Esophagus mucosa (tissue), 1 donor: Measurements from ENCODE around the gene GSDME. TPM values are rescaled to one million over a fixed set of nuclear protein-coding genes. Genes with fewer than 3 reads are reported as not detected.

Experiments used
- ATAC-seq: fragments of 200-7000 bp; cut with Tn5 transposase; one replicate; pipeline ENCODE4 v1.9.1; 2020
- total RNA-seq: library from RNA; stranded (reverse); gene quantifications from one replicate; pipeline ENCODE4 v1.2.4, GENCODE V29; 2023
- donor health status: DM: yes; HTN: yes; CAD: no.

The GSDME gene
- total RNA-seq, 1 donor from 2014 or later = 8.3 TPM

DNA sequence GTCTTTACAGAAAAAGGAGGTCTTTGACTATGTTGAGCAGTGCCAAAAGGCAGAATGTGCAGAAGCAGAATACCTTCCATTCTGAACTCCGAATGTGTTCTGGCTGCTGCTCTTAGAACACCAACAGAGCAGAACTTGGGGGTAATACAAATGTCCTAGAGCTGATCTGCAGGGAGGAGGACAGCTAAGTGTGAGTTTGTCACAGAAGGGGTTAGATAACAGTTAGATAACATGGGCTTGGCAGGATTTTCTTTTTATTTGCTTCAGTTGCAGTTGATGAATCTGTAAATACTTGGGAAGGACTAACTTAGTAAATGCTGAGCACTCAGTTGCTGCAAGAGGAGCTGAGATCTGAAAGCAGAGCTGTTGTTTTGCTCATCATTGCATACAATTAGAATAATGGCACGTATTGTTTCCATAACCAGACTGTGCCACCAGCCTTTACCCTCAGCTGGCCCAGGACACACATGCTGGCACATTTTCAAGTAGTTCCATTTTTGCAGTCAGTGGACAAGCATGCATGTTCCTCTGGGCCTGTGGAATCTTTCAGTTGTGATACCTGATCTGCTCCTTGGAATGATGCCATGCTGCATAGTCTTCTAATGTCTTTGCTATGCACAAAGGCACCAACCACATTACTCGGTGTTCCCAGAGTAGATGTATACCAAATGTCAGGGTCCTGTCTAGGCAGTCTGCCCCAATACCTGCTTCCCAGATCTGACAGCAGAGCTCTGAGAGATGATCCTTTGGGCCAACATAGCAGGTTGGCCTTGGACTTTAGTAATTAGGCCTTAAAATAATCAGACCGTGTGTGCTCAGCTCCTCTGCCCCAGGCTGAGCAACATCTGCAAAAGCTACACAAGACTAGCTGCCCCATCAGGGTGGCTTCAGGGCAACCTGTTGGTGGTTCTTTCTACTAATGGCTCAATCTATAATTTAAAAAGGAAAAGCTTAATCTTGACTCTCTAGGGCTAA lies 55.7 kb downstream of the GSDME start:
- no peak for ATAC-seq

DNA sequence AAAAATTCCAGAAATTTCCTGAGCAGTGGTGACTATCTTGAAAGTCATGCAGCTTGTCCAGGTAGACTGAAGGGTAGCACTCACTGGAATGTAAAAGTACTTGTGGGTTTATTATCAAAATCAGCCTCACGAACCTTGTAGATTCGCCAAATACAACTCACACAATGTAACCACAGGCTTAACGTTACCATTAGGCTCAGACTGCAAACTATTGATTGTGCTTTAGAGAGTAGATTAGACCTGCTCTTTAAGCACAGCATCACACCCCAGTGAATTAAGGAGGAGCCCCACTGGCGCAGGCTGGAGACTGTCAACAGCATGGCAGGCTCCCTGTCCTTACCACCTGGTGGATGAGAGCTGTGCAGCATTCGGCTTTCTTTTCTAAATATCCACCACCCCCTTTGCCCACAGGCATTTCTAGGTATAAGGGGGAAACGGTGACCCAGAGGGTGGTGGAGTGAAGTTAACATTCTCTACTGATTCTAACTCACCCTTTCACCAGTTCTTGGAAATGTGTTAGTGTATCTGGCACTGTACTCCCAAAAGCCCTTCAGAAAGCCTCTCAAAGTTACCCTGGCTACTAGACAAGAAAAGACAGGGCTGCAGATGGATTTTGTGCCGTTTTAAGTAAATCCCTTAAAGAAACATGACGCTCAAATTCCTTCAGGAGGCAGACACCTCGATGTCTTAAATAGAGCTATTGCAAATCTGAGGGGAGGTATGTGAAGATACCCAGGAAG lies 56.6 kb downstream of the GSDME start:
- ATAC-seq = no peak

DNA sequence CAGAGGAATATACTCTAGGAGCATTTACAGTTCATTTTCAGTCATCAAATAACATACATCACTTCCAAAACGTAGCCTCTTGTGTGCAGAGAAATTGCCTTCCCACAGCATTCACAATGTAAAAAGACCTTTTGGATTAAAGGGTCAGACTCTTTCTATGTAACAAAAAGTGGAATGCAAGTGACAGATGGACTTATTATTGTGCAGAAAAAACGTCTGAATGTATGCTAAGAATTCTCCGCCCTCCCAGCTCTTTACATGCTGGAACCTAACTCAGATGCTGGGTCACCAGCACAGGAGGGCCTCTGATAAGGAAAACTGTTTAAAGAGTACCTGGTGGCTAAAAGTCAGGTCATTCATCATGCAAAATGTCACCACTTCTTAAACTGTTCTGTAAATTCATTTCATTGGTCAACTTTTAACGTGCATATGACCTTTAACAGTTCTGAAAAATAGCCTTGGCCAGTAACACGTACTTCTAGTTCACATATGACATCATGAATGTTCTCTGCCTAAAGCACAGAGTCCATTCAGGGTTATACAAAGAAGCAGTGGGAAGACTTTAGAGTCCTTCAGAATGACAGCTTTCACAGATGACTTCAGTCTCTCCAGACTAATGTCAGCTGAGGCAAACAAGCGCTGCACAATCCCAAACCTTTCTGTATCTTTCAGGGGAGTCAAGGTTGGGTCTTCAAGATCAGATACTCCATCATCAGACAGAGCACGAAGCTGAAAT lies 58.6 kb downstream of the GSDME start:
- ATAC-seq = no peak

DNA sequence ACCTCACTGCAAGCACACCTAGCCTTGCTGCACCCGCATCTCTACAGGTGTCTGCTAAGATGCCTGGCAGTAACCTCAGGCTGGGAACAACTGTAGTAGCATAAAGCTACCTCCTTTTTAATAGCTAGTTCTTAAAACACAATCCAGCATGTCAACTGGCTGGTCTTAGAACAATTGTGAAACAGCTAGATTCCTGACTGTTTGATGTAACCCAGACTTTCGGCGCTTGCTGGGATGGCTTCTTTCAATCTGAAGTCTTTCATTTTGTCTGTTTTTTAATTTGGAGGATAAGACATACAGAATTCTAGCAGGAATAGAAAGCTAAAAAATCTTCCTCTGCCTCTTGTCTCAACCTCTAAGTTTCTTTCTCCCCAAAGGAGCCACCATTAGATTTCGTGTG lies 59.8 kb downstream of the GSDME start:
- ATAC-seq = no peak

DNA sequence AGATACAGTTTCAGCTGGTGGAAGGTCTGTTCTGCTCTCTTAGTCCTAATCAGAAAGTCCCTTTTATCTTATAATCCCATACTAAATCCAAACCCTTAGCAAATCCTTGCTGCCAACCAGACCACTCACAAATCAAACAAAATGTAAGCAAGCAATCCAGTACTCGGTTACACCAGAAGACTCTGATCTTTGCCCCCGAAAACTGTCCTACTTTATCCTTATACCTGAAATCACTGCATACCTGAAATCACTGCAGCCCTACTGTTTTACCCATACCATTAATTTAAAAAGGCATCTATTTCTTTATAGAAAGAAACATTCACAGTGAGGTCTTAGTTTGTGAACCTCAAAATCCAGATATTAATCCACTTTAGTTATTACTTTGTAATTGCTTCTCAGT lies 64.7 kb downstream of the GSDME start:
- ATAC-seq = no peak

DNA sequence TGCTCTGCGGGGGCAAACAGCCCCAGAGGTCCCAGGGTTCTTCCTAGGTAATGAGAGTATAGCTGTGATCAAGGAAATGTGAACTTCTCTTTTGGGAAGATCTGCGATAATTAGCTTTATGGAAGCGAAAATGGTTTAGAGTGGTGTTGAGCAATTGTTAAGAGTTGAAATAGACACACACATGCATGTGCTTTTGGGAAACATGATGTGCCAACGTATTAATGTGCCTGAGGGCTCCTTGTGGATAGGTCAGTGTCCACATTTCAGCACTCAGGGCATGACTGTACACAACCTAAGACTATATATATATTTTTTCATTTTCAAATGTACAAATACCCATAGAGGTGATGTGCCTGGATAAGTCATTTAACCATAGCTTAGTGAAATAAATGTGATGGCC lies 67.0 kb downstream of the GSDME start:
- no peak for ATAC-seq

DNA sequence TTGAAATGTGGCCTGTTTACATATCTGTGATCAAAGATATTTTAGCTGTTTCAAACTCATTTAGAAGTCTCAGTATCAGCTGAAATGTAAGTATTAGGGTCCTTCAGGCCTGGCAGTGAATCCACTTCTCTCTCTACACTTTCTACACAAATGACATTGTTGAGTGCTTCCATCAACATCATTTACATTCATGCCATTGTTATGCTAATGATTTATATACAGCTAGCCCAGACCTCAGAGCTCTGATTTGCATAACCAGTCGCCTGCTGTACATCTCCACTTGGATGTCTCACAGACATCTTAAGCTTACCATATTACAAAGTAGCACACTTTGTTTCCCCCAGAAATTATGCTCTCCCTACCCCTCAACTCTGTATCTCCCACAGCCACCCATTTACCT lies 71.6 kb downstream of the GSDME start:
- ATAC-seq = no peak

DNA sequence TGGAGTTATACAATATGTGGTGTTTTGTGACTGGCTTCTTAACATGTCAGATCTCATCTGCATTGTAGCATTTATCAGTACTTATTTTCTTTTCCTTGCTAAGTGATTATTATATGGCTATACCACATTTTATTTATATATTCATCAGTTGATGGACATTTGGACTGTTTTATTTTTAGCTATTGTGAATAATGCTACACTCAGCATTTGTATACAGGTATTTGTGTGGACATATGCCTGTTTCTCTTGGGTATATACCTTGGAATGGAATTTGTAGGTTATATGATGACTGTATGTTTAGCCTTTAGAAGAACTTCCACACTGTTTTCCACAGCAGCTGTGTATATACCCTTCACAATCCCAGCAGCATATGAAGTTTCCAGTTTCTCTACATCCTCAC lies 86.5 kb downstream of the GSDME start:
- no peak for ATAC-seq

DNA sequence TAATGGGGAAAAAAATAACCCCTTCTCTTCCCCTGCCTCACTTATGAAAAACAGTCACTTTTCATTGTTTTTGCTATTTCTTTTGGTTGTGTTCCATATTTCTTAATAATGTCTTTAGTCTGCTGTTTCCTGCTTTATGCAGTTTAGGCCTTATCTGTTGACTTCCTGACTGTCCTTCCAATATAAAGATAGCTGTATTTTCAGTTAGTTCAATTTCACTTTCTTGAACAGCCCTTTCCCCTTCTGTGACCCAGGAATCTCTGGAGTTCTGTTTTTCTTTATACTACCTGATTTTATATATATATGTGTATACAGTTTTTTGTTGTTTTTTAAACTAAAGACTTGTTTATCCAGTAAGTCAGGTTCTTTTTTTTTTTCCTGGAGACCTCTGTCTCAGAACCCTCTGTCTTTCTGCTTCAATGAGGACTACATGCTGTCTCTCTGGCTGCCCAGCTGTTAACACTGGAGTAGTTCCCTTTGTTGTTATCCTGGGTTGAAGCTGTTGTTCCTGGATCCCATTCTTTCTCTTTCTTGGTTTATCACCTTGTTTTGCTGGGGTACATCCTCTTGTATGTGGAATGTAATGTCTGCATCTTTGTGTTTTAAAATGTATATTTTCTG lies 87.2 kb downstream of the GSDME start:
- no peak for ATAC-seq

DNA sequence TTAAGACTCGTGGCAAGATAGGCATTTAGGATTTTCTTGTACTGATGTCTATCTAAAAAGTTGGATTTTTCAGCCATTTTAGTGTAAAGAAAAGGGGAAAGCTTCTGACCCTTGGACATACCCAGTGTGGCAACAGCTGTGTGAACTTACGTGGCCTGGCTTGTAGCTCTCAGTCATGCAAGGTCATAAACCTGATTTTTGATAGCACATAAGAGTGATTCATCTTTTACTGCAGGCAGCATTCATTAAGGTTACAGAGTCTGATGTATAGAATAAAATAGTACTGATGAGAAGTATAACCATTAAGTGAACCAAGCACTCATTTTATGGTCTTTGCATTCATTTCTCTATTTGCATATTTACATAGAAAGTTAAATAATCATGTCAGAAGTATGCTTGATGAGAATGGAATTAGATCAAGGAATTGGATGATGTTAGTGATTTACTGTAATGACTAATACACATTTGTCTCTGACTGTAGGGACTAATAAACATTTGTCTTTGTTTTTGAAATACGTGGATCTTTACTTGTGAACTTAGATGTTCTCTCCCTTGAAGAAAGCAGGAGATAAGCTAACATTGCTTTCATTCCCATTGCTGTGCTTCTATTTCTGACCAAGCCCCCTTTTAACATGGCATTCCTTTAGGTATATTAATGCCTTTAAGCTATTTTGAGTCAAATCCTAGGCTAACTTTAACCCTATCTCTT lies 88.2 kb downstream of the GSDME start:
- ATAC-seq = peak; percentile 49

DNA sequence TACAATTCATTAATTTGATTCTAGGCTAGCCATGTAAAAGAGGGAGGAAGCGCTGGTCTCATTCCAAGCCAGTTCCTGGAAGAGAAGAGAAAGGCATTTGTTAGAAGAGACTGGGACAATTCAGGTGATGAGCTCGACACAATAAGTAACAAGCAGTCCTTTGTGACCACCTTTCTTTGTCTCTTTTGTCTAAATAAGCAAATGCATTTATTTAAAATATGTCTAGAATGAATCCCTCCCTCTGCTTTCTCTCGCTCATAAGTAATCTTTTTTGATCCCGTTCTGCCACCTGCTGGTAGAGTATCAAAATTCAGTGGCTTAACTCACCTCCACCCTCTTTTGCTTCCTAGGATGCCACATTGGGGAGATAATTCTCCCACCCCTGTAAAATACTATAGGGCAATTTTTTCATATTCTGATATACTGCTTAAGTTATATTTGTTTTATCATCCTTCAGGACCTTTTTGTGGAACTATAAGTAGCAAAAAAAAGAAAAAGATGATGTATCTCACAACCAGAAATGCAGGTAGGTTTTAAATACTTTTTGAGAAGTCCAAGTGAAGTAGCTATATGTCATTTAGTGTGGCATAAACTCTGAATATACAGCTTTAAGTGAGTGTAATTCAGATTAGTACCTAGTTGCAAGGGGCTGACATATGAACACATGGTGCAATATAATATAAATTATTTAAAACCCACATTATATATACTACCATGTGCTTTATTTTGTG lies 91.5 kb downstream of the GSDME start:
- no peak for ATAC-seq

DNA sequence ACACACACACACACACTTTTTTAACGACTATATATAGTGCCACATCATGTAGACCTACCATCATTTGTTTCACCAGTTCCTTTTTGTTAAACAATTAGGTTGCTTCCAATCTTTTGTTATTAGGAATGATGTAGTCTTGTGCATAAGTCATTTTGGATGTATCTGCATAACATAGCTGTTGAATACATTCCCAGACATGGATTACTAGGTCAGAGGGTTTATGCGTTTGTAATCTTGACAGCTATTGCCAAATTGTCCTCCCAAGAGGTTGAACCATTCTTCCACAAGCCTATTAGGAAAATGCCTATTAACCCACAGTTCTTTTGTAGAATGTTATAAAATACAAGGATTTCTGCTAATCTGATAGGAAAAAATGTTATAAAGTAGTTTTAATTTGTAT lies 96.7 kb downstream of the GSDME start:
- ATAC-seq = no peak

DNA sequence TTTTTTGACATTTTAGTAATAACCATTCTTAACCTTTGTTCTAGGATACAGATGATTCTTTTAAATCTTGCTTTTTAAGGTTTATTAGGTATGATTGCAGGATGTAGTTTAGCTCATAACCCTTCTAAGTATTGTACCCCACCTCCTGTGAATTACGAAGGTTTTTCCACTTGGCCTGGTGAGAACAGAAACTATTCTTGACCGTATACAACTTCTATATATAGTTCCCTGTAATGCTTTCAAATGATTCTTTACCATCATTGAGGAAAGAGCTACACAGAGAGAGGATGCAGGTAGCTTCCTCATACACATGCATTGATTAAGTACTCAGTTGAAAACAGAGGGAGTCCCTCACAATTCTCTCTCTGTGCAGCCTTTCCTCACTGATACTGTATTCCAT lies 97.8 kb downstream of the GSDME start:
- ATAC-seq = no peak

DNA sequence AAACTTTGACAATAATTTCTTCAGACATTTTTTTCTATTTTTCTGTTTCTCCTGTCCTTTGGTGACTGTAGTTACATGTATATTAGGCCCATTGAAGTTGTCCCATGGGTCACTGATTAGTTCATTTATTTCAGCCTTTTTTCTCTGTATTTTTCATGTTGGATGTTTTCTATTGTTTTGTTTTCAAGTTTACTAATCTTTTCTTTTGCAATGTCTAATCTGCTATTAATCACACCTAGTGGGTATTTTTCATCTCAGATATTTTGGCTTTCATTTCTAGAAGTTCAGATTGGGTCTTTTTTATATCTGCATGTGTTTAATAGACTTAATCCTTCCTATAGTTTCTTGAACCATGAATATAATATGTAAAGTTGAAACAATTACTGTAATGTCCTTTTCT lies 99.3 kb downstream of the GSDME start:
- no peak for ATAC-seq

DNA sequence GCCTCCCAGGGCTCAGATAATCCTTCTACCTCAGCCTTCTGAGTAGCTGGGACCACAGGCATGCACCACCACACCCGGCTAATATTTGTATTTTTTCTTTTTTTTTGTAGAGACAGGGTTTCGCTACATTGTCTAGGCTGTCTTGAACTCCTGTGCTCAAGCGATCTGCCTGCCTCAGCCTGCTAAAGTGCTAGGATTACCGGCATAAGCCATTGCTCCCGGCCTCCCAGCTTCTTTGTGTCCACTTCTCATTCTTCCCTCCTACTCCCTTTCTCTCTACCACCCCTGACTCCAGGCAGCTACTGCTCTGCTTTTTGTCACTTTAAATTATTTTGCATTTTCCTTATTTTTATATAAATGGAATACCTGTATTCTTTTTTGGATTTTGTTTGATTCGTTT lies 100.7 kb downstream of the GSDME start:
- no peak for ATAC-seq

DNA sequence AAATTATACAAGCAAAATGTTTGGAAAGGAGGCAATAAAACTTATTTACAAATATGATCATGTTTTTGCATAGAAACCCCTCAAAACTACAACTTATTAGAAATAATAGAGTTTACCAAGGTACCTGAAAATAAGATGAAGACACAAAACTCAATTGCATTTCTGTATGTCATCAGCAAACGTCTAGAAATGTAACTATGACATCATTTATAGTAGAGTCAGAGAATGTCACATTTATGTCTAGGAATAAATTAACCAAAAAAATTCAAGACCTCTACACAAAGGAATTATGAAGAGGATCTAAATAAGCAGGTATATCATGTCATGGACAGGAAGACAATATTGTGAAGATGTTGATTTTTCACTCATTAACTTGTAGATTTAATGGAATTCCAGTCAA lies 103.0 kb downstream of the GSDME start:
- ATAC-seq = no peak

DNA sequence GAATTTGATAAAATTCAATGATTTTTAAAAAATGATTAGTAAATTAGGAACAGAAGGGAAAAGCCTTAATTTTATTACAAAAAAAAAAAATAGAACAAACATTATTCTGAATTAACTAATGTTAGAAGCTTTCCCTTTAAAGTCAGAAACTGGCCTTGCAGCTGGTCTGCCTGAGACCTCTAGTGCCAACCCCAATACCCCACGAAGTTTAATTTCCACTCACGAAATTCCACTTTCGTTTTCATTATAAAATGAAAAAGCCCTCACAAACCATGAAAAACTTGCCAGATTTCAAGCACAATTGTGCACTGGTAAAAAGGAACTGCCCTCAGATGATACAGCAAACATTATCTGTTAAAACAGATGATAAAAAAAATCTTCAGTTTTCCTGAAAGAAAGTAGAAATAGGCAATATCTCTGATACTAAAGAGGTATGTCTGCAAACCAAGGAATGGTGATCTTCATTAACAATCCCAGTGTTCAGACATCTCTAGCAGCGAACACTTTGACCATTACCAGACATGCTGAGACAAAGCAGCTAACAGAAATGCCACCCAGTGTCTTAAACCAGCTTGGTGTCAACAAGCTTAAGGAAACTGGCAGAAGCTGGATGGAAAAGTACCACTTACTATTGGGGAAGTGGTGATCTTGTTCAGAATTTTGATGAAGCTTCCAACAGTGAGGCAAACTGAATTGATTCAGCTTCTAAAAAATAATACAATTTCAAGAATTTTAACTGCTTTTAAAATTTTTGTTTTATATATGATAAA lies 103.8 kb downstream of the GSDME start:
- ATAC-seq = no peak

DNA sequence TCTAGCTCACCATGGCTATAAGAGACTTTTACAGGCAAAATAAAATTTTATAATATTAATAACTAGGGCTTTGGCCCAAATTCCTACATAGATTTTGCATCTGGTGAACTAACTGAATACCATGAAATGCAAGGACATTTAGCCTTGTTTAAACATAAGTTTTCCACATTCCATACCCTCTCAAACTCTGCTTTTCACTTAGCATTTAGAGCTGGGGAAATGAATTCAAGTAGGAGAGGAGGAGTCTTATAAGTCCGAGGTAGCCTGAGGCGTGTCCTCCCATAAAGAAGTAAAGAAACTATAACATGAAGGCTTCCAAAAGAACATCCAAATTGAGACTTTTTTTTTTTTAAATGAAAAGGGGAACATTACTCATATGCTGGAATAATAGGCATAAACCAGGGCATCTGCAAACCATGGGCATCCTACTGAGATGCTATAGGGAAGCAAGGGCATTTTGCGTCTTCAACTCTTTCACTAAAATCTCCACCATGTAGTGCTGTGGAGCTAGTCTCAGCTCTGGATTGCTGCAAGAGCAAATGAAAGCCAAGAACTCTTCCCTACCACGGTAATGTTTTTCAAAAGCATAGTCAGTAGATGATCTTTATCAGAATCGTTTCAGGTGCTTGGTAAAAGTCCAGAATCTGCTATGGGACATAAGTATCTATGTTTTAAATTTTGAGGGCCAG lies 104.9 kb downstream of the GSDME start:
- ATAC-seq = no peak
